ENCODE data around the gene CGB8. TPM values are rescaled to one million over a fixed set of nuclear protein-coding genes. Genes with fewer than 3 reads are reported as not detected.
"Not testable (repeated sequence)": the region's sequence is repeated elsewhere in the genome, so short reads cannot be mapped to it uniquely, and the experiment has no call there.

Gene CGB8
- total RNA-seq, 1 donor from 2014 or later, result not detected

DNA sequence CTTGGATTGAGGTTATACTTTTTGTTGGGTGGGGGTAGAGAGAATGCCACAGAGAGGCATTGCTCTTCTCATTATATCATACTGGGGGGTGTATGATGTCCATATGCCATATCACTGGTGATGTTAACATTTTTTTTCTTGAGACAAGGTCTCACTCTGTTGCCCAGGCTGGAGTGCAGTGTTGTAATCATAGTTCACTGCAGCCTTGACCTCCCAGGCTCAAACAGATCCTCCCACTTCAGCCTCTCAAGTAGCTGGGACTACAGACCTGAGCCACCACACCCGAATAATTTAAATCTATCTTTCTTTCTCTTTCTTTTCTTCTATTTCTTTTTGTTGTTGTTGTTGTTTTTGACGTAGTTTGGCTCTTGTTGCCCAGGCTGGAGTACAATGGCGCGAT, 31.5 kb upstream of the CGB8 start:
- H3K4me1 ChIP-seq, result no peaks in the 10 kb centered on the region
- H3K27ac ChIP-seq, result no peak overlapping the region
- TF ChIP-seq, protein P1, sequence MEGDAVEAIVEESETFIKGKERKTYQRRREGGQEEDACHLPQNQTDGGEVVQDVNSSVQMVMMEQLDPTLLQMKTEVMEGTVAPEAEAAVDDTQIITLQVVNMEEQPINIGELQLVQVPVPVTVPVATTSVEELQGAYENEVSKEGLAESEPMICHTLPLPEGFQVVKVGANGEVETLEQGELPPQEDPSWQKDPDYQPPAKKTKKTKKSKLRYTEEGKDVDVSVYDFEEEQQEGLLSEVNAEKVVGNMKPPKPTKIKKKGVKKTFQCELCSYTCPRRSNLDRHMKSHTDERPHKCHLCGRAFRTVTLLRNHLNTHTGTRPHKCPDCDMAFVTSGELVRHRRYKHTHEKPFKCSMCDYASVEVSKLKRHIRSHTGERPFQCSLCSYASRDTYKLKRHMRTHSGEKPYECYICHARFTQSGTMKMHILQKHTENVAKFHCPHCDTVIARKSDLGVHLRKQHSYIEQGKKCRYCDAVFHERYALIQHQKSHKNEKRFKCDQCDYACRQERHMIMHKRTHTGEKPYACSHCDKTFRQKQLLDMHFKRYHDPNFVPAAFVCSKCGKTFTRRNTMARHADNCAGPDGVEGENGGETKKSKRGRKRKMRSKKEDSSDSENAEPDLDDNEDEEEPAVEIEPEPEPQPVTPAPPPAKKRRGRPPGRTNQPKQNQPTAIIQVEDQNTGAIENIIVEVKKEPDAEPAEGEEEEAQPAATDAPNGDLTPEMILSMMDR (IDR thresholded peaks at IDR 0.05), result no peak
- no peaks in the 10 kb centered on the region for H3K36me3 ChIP-seq
- DNase-seq (ENCODE audit: low spot score in 2 of 2), result no peak
- no peaks in the 10 kb centered on the region for H3K9me3 ChIP-seq
- no peak overlapping the region for H3K4me3 ChIP-seq
- intact Hi-C loops (cut with DNase I), result no loop called here
- no peaks in the 10 kb centered on the region for H3K27me3 ChIP-seq

DNA sequence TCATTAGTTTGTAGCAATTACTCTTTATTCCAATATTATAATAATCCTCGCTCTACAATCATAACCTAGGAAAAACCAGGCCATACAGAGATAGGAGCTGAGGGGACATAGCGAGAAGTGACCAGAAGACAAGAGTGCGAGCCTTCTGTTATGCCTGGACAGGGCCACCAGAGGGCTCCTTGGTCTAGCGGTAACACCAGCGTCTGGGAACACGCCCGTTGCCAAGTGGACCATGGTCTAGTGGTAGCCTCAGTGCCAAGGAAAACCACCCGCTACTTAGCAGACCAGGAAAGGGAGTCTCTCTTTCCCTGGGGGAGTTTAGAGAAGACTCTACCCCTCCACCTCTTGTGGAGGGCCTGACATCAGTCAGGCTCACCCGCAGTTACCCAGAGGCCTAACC, 26.0 kb upstream of the CGB8 start:
- not testable (repeated sequence) for H3K9me3 ChIP-seq, H3K4me3 ChIP-seq, H3K36me3 ChIP-seq, H3K27ac ChIP-seq, H3K4me1 ChIP-seq
- intact Hi-C loops (cut with DNase I), result loop anchor here (1.0 kb wide), 1 partner anchor 133 kb away; no protein-coding TSS in a partner anchor
- peaks cover 14% of the 10 kb centered on the region for H3K27me3 ChIP-seq
- TF ChIP-seq, protein P1 (IDR thresholded peaks at IDR 0.05), result peak; percentile 75 to 78 (median 75)
- DNase-seq (ENCODE audit: low spot score in 2 of 2), result peak; percentile 16 to 81

DNA sequence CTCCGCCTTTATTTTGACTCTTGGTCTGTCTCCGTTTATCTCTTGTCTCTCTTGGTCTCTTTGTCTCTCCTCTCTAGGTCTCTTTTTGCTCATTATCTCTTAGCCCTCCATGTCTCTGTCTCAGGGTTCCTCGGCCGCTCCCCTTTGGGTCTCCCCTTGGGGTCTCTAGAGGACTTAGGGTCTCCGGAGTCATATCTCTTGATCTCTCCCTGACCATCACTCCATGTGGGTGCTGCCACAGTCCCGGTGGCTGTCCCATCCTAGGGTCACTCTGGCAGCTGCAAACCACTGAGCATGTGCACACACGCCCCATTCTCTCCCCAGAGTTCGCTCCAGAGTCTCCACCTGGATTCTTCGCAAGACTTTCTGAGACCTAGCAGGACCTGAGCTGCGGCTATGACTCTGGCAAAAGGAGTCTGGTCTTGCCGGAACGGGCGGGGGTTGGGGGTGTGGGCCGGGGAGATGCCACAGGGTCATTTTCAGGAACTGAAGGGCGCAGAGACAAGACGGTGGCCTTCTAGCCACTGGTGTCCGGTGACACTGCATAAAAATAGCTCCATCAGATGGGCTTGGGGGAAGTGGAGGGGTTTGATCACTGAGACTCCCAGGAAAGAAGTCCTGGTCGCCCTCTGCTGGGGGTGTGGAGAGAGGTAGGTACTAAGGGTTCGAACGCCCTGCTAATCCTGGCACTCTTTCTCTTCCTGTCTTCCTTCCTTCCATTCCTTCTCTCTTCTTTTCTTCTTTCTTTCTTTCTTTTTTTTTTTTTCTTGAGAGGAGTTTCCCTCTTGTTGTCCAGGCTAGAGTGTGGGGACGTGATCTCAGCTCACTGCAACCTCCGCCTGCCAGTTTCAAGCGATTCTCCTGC, 24.8 kb upstream of the CGB8 start:
- peaks cover 14% of the 10 kb centered on the region for H3K27me3 ChIP-seq
- DNase-seq (ENCODE audit: low spot score in 2 of 2), result no peak
- intact Hi-C loops (cut with DNase I), result no loop called here

DNA sequence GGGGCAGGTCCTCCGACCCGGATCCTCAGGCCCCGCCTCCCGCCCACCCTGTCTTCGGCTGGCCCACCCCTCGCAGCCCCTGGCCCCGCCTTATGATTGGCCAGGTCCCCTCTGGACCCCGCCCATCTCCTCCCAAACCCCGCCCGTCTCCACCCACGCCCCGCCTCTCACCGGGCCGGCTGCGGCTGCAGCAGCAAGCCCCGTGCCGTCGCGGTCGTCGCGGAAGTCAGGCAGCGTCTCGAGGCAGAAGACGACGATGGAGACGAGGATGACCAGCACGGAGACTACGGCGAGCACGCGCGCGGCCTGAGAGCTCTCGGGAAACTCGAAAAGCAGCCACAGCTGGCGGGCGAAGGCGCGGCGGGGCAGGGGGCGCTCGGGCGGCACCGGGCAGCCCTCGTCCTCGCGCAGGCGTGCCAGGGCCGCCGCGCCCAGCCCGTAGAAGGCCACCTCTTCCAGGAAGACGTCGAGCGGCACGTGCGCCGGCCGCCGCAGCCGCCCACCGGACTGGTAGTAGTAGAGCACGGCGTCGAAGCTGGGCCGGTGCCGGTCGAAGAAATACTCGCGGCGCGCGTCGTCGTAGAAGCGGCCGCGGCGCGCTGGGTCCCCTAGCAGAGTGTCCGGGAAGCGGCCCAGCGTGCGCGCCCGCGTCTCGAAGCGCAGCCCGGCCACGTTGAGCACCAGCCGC, 23.1 kb upstream of the CGB8 start:
- no peaks in the 10 kb centered on the region for H3K4me1 ChIP-seq
- TF ChIP-seq, protein P1 (IDR thresholded peaks at IDR 0.05), result no peak
- no peak for DNase-seq (ENCODE audit: low spot score in 2 of 2)
- no peaks in the 10 kb centered on the region for H3K9me3 ChIP-seq
- intact Hi-C loops (cut with DNase I), result no loop called here
- H3K4me3 ChIP-seq, result peak overlapping the region; percentile 12 to 19
- no peaks in the 10 kb centered on the region for H3K36me3 ChIP-seq
- no peak overlapping the region for H3K27ac ChIP-seq
- H3K27me3 ChIP-seq, result peaks cover 14% of the 10 kb centered on the region

More for the DNA sequence above, 24.8 kb upstream of the CGB8 start:
- Histone ChIP-seq H3K4me1 (no peaks in the 10 kb centered on the region), H3K9me3 (no peaks in the 10 kb centered on the region), H3K27ac (no peak overlapping the region), H3K4me3 (no peak overlapping the region), H3K36me3 (no peaks in the 10 kb centered on the region)
- TF ChIP-seq, protein P1 (IDR thresholded peaks at IDR 0.05), result no peak

DNA sequence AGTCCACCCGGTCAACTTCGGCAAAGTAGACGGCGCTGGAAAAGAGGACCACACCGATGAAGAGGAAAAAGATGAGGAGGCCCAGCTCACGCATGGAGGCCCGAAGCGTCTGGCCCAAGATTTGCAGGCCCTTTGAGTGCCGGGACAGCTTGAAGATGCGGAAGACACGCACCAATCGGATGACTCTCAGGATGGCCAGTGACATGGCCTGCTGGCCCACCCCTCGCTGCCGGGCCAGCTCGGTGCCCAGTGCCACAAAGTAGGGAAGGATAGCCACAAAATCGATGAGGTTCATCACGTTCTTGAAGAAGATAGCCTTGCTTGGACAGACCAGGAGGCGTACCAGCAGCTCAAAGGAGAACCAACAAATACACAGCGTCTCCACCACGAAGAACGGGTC, 21.5 kb upstream of the CGB8 start:
- Histone ChIP-seq H3K4me3 (no peak overlapping the region), H3K36me3 (no peaks in the 10 kb centered on the region), H3K9me3 (no peaks in the 10 kb centered on the region), H3K27me3 (peaks cover 14% of the 10 kb centered on the region), H3K27ac (no peak overlapping the region), H3K4me1 (no peaks in the 10 kb centered on the region)
- TF ChIP-seq, protein P1 (IDR thresholded peaks at IDR 0.05), result no peak
- DNase-seq (ENCODE audit: low spot score in 2 of 2), result no peak
- intact Hi-C loops (cut with DNase I), result no loop called here

All from ascending aorta (tissue), 2 donors.